Type B pancreatic cell (in vitro differentiated cells): ENCODE results near the gene ALCAM. TPM values are rescaled to one million over a fixed set of nuclear protein-coding genes. Genes with fewer than 3 reads are reported as not detected.

ENCODE experiments used
- DNase-seq: peaks from one replicate; pipeline ENCODE4 v3.0.0; 2021; ENCODE audit warnings: mixed read lengths; ENCODE audit not compliant: unreplicated experiment; ENCODE audit errors: extremely low spot score
- H3K27ac Mint-ChIP-seq: 2 replicates; pipeline ENCODE4 v1.8.0; 2021; ENCODE audit warnings: mild to moderate bottlenecking, mixed read lengths
- H3K27me3 Mint-ChIP-seq: 2 replicates; pipeline ENCODE4 v1.8.0; 2021; ENCODE audit warnings: mixed read lengths
- H3K36me3 Mint-ChIP-seq: 2 replicates; pipeline ENCODE4 v1.8.0; 2021; ENCODE audit warnings: mixed read lengths
- H3K4me1 Mint-ChIP-seq: one replicate; pipeline ENCODE4 v1.8.0; 2021; ENCODE audit warnings: mixed read lengths; ENCODE audit not compliant: unreplicated experiment
- H3K4me3 Mint-ChIP-seq: 2 replicates; pipeline ENCODE4 v1.8.0; 2021; ENCODE audit warnings: mild to moderate bottlenecking, mixed read lengths
- H3K9me3 Mint-ChIP-seq: 2 replicates; pipeline ENCODE4 v1.8.0; 2021; ENCODE audit warnings: mixed read lengths
- CTCF ChIP-seq: fragments of 200-600 bp; sonication (generic); conservative IDR thresholded peaks from 2 replicates; pipeline ENCODE4 v1.5.0; 2021; ENCODE audit warnings: antibody characterized with exemption, mild to moderate bottlenecking
- total RNA-seq: library from RNA; stranded (reverse); gene quantifications from 2 replicates; pipeline ENCODE4 v1.2.1, GENCODE V29; 2021; ENCODE audit warnings: low replicate concordance

ALCAM gene
- total RNA-seq, 1 donor from 2014 or later, result 101 TPM

GRCh38 chr3:105473521-105474223 is 107.0 kb downstream of the ALCAM start:
- H3K27ac Mint-ChIP-seq, result no peak overlapping the region

GRCh38 chr3:105480768-105481167 is 114.1 kb downstream of the ALCAM start:
- peaks cover 18% of the 10 kb centered on the region for H3K4me1 Mint-ChIP-seq
- no peak overlapping the region for H3K4me3 Mint-ChIP-seq
- TF ChIP-seq CTCF, result no peak
- no peak overlapping the region for H3K27ac Mint-ChIP-seq
- H3K36me3 Mint-ChIP-seq, result no peaks in the 10 kb centered on the region
- no peak for DNase-seq
- H3K9me3 Mint-ChIP-seq, result no peaks in the 10 kb centered on the region
- no peaks in the 10 kb centered on the region for H3K27me3 Mint-ChIP-seq

More at GRCh38 chr3:105473521-105474223, 107.0 kb downstream of the ALCAM start:
- Mint-ChIP-seq H3K9me3 (no peaks in the 10 kb centered on the region), H3K36me3 (no peaks in the 10 kb centered on the region), H3K4me1 (peaks cover 7% of the 10 kb centered on the region), H3K4me3 (no peak overlapping the region), H3K27me3 (no peaks in the 10 kb centered on the region)
- TF ChIP-seq CTCF, result no peak
- DNase-seq, result no peak

GRCh38 chr3:105483476-105483875 is 116.8 kb downstream of the ALCAM start:
- H3K27ac Mint-ChIP-seq, result no peak overlapping the region
- peaks cover 18% of the 10 kb centered on the region for H3K4me1 Mint-ChIP-seq
- TF ChIP-seq CTCF, result no peak
- H3K9me3 Mint-ChIP-seq, result peaks cover 7% of the 10 kb centered on the region
- DNase-seq, result no peak
- peaks cover 6% of the 10 kb centered on the region for H3K36me3 Mint-ChIP-seq
- no peaks in the 10 kb centered on the region for H3K27me3 Mint-ChIP-seq
- no peak overlapping the region for H3K4me3 Mint-ChIP-seq

GRCh38 chr3:105490045-105490444 is 123.3 kb downstream of the ALCAM start:
- Mint-ChIP-seq H3K27me3 (no peaks in the 10 kb centered on the region), H3K4me1 (peaks cover 4% of the 10 kb centered on the region), H3K36me3 (peaks cover 37% of the 10 kb centered on the region), H3K4me3 (no peak overlapping the region), H3K27ac (no peak overlapping the region), H3K9me3 (peaks cover 32% of the 10 kb centered on the region)
- no peak for DNase-seq
- TF ChIP-seq CTCF, result no peak

GRCh38 chr3:105493305-105493892 is 126.7 kb downstream of the ALCAM start:
- Mint-ChIP-seq H3K36me3 (peaks cover 37% of the 10 kb centered on the region), H3K4me1 (peaks cover 8% of the 10 kb centered on the region), H3K4me3 (no peak overlapping the region), H3K9me3 (peaks cover 26% of the 10 kb centered on the region), H3K27ac (no peak overlapping the region), H3K27me3 (no peaks in the 10 kb centered on the region)
- no peak for DNase-seq
- TF ChIP-seq CTCF, result no peak
